Lung (tissue), 12 donors: ENCODE data around the gene TMEM132C. TPM values are rescaled to one million over a fixed set of nuclear protein-coding genes. Genes with fewer than 3 reads are reported as not detected.
A peak's percentile ranks its signal among the peaks of the same experiment; 100 is the strongest.

Source experiments
- ATAC-seq: fragments of 200-7000 bp; cut with Tn5 transposase; one replicate; pipeline ENCODE4 v1.9.1; 2020; ENCODE audit warnings: moderate number of reproducible peaks; ENCODE audit not compliant: insufficient read depth, low FRiP score
- DNase-seq, 3 donors: peaks; one replicate each; pipeline ENCODE4 v3.0.0-alpha.2; 2013 to 2017
- H3K27ac ChIP-seq, 2 donors: one replicate each; pipeline ENCODE4 v1.5.1; 2013; ENCODE audit warnings: mild to moderate bottlenecking in 2 of 2, moderate library complexity in 2 of 2, control low read depth in 1 of 2, inconsistent platforms in 1 of 2, low read depth in 1 of 2, low read length in 1 of 2
- H3K27me3 ChIP-seq, 3 donors: one replicate each; pipeline ENCODE4 v1.5.1; 2013; ENCODE audit warnings: low read length in 2 of 3; ENCODE audit not compliant: control insufficient read depth in 3 of 3, insufficient read depth in 3 of 3
- H3K36me3 ChIP-seq, 4 donors: one replicate each; pipeline ENCODE4 v1.5.1; 2013; ENCODE audit warnings: low read length in 4 of 4, mild to moderate bottlenecking in 1 of 4, moderate library complexity in 1 of 4; ENCODE audit not compliant: control insufficient read depth in 4 of 4, insufficient read depth in 4 of 4
- H3K4me1 ChIP-seq, 5 donors: one replicate each; pipeline ENCODE4 v1.5.1; 2013; ENCODE audit warnings: low read length in 5 of 5, mild to moderate bottlenecking in 2 of 5, moderate library complexity in 1 of 5; ENCODE audit not compliant: control insufficient read depth in 5 of 5, insufficient read depth in 5 of 5
- H3K4me3 ChIP-seq: one replicate; pipeline ENCODE4 v1.5.1; 2013; ENCODE audit warnings: mild to moderate bottlenecking, control low read depth, moderate library complexity
- H3K9ac ChIP-seq, 2 donors: one replicate each; pipeline ENCODE4 v1.5.1; 2013; ENCODE audit warnings: low read length in 2 of 2, control low read depth in 1 of 2; ENCODE audit not compliant: insufficient read depth in 1 of 2
- H3K9me3 ChIP-seq, 4 donors: one replicate each; pipeline ENCODE4 v1.5.1; 2013; ENCODE audit warnings: low read length in 3 of 4, mild to moderate bottlenecking in 1 of 4, moderate library complexity in 1 of 4; ENCODE audit not compliant: control insufficient read depth in 4 of 4, insufficient read depth in 3 of 4
- WGBS, 2 donors: extraction: QIAGEN DNeasy Blood & Tissue Kit; methylation state at CpG; one replicate each; pipeline ENCODE4 v1.1.7; 2013; 5-methylcytosine and 5-hydroxymethylcytosine counted together
- polyA plus RNA-seq, 2 donors: library from polyadenylated mRNA; stranded (reverse); fragments of 200-250 nt; gene quantifications; one replicate each; pipeline ENCODE4 v1.2.1, GENCODE V29; 2013
- total RNA-seq, 2 donors: library from RNA; depleted of rRNA in 1 of 2; stranded (reverse); fragments of >200 nt in 1 of 2; gene quantifications; one replicate each; pipeline ENCODE4 v1.2.1, GENCODE V29; 2014 to 2021
- TF ChIP-seq, protein P1 (sequence below): IDR thresholded peaks from 2 replicates; pipeline ENCODE4 v1.5.1; 2012; ENCODE audit warnings: mild to moderate bottlenecking; ENCODE audit errors: control extremely low read depth, extremely low read depth
- donor health status: control.
- donor health status: control.
- donor health status: Bipolar disorder and iron deficiency.
- donor health status: healthy.
- donor health status: DM: yes; HTN: yes; CAD: no.

Gene TMEM132C
- total and polyA plus RNA-seq, 4 donors, result 0.35 to 16.5 (median 0.77) TPM

DNA sequence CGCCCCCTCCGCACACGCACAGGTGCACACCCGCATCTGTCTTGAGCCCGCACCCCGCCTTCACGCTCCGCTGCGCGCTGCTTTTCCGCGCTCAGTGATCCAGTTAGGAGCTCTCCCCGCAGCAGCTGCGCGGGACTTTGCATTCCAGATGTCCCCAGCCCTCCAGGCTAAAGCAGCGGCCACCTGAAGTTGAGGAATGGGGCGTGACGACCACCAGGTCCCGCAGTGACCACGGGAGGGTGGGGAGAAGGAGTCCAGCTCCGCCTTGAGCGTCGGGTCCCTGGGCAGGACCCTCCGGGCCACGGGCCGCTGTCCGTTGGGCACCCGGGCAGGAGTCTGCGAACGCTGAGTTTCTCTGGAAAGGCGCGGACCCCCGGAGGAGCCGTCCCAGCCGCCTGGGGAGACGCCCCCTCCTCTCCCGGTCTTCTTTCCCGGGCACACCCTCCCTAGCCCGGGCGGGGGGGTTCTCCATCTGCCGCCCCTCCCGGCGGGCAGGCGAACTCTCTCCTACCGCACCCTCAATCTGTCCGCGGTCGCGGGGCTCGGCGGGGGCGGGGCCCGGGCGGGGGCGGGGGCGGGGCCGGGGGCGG is 334 bp upstream of the TMEM132C start:
- no peak overlapping the region for H3K27ac ChIP-seq
- TF ChIP-seq, protein P1, sequence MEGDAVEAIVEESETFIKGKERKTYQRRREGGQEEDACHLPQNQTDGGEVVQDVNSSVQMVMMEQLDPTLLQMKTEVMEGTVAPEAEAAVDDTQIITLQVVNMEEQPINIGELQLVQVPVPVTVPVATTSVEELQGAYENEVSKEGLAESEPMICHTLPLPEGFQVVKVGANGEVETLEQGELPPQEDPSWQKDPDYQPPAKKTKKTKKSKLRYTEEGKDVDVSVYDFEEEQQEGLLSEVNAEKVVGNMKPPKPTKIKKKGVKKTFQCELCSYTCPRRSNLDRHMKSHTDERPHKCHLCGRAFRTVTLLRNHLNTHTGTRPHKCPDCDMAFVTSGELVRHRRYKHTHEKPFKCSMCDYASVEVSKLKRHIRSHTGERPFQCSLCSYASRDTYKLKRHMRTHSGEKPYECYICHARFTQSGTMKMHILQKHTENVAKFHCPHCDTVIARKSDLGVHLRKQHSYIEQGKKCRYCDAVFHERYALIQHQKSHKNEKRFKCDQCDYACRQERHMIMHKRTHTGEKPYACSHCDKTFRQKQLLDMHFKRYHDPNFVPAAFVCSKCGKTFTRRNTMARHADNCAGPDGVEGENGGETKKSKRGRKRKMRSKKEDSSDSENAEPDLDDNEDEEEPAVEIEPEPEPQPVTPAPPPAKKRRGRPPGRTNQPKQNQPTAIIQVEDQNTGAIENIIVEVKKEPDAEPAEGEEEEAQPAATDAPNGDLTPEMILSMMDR, result no peak
- WGBS, 2 donors, result 3 to 5% methylated on average over 37 to 58 of the region's 58 CpGs
- H3K9ac ChIP-seq, result no peak overlapping the region
- H3K9me3 ChIP-seq, result peaks cover 0 to 10% (median under 1%) of the 10 kb centered on the region in 4 donors
- peaks cover 0 to 30% (median 7%) of the 10 kb centered on the region in 5 donors for H3K4me1 ChIP-seq
- no peaks in the 10 kb centered on the region for H3K36me3 ChIP-seq
- ATAC-seq, result no peak
- H3K4me3 ChIP-seq, result no peak overlapping the region
- peak; percentile 60 to 70 (median 67) for DNase-seq
- peaks cover 0 to 15% (median 11%) of the 10 kb centered on the region in 3 donors for H3K27me3 ChIP-seq

- H3K9ac ChIP-seq, result peak overlapping the region in 1 of 2 donors; percentile 81
- 3% methylated on average over 49 to 51 of the region's 51 CpGs for WGBS, 2 donors
- DNase-seq (peak; percentile 60 to 69 (median 66)), ATAC-seq (no peak)
- peaks cover 0 to 15% (median 11%) of the 10 kb centered on the region in 3 donors for H3K27me3 ChIP-seq
- TF ChIP-seq, protein P1, result no peak
- no peak overlapping the region for H3K27ac ChIP-seq
- H3K4me3 ChIP-seq, result no peak overlapping the region
- H3K9me3 ChIP-seq, result peaks cover 0 to 10% (median under 1%) of the 10 kb centered on the region in 4 donors
- peaks cover 0 to 30% (median 7%) of the 10 kb centered on the region in 5 donors for H3K4me1 ChIP-seq
- H3K36me3 ChIP-seq, result no peaks in the 10 kb centered on the region
These were observed 845 bp downstream of the TMEM132C start for GRCh38 chr12:128267651-128268378.

DNA sequence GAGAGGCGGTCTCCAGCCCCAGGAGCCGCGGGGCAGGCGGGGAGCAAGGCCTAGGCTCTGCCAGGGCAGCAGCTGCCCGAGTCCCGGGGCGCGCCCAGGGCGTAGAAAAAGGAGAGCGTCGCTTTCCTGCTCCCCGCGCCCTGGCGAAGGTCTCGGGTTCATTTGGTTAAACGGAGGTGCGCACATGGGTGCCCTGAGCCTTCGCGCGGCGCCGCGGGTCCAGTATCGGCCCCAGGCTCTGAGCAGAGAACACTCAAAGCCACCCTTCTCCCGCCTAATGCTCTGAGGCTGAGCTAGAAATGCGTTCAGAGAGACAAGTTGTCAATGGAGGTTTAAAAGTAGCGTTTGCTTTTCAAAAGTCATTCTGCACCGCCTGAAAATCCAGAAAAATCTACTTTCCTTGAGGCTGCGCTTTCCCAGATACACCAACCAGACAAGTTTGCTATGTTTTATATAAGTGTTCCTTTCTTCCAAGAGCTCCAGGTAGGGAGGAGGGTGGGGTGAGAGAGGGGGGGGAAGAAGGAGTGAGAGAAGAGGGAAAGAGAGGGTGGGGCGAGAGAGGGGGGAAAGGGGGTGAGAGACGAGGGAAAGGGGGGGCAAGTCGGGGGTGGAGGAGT is 1.5 kb downstream of the TMEM132C start:
- ATAC-seq (no peak), DNase-seq (peak; percentile 22 to 67 (median 66))
- peak overlapping the region in 1 of 2 donors; percentile 81 for H3K9ac ChIP-seq
- no peak overlapping the region for H3K27ac ChIP-seq
- H3K4me3 ChIP-seq, result no peak overlapping the region
- no peaks in the 10 kb centered on the region for H3K36me3 ChIP-seq
- TF ChIP-seq, protein P1, result no peak
- peaks cover 0 to 30% (median 7%) of the 10 kb centered on the region in 5 donors for H3K4me1 ChIP-seq
- 2 to 3% methylated on average over 32 of the region's 32 CpGs for WGBS, 2 donors
- peaks cover 0 to 15% (median 11%) of the 10 kb centered on the region in 3 donors for H3K27me3 ChIP-seq
- peaks cover 0 to 6% (median 2%) of the 10 kb centered on the region in 4 donors for H3K9me3 ChIP-seq
